GM18870 (cell line): ENCODE data around the gene RAB44.
"Not testable (repeated sequence)": the region's sequence is repeated elsewhere in the genome, so short reads cannot be mapped to it uniquely, and the experiment has no call there.

Source experiments
- ATAC-seq: cut with Tn5 transposase; IDR thresholded peaks from one replicate; pipeline ENCODE4 v1.9.1; 2021; ENCODE audit warnings: moderate library complexity; ENCODE audit not compliant: unreplicated experiment

Gene RAB44, protein sequence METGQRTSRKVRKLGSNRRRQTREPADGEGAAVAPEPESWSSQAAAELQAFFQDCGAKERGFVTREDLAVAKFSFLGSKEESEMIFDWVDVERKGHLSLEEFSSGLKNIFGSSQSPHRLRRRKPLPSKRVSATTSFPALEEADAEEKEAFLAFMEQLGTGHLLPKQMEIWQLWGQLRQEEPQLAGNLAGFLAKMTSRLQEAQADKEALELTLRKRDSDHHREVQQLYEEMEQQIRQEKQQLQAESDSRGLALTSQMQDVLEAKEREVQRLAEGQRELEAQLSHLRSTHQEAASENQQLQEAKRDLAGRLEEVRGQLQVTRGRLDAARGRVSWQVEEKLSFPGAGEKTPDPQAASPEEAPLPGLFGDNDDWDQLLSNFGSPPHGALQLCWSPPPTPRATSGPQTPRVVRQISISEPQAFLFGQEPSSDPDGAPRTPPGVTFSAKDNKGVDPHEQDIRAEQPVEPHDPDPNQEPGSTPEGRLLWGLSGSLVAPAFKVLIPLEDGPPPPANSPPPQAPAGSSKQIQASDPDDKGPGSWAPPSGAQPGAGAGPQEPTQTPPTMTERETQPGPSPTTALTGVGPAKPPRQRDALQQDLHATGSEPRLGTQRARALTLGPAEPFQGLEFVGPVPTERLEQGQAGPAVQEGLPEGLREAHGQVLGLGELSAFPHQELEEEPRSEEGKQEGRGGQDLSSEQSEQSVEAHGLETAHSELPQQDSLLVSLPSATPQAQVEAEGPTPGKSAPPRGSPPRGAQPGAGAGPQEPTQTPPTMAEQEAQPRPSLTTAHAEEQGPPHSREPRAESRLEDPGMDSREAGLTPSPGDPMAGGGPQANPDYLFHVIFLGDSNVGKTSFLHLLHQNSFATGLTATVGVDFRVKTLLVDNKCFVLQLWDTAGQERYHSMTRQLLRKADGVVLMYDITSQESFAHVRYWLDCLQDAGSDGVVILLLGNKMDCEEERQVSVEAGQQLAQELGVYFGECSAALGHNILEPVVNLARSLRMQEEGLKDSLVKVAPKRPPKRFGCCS

DNA sequence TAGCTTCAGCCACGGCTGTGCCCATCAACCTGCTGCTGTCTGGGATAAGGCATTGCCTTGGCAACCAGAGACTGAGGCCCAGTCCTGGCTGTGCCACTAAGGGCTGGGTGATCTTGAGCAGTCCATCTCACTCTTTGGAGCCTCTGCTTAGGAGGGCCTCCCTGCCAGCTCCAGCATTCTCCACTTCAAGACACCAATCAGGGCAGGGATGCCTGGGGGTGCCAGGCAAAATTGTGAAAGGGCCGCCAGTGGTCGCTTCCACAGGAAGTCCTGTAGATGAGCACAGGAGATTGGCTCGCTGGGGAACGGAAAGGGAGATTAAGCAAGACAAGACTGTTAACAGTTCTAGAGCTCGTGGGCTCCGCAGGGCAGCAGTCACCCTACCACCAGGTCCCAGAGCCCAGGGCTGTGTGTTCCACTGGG lies at the start of gene RAB44:
Gene RAB44 (plus strand): TSS at position 346 of the 423 bp plus-strand sequence. CDS start 6,410 bp downstream, outside the sequence.
- ATAC-seq = no peak

DNA sequence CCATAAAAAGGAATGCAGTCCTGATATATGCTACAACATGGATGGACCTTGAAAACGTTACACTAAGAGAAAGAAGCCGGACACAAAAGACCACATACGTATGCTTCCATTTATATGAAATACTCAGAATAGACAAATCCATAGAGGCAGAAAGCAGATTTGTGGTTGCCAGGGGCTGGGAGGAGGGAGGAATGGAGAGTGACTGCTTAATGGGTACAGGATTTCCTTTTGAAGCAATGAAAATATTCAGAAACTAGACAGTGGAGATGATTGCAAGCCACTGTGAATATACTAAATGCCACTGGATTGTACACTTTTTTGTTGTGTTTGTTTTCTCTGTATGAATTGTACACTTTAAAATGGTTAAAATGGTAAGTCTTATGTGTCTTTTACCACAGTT lies 48.5 kb upstream of the RAB44 start:
- no peak for ATAC-seq

GRCh38 chr6:36649701-36650484 lies 47.7 kb upstream of the RAB44 start:
- ATAC-seq = no peak

GRCh38 chr6:36650848-36651478 lies 46.7 kb upstream of the RAB44 start:
- ATAC-seq = no peak

- ATAC-seq = no peak
Observed at GRCh38 chr6:36651659-36652379, 45.8 kb upstream of the RAB44 start.

- ATAC-seq = not testable (repeated sequence)
Observed at GRCh38 chr6:36654469-36654868, 43.2 kb upstream of the RAB44 start.

DNA sequence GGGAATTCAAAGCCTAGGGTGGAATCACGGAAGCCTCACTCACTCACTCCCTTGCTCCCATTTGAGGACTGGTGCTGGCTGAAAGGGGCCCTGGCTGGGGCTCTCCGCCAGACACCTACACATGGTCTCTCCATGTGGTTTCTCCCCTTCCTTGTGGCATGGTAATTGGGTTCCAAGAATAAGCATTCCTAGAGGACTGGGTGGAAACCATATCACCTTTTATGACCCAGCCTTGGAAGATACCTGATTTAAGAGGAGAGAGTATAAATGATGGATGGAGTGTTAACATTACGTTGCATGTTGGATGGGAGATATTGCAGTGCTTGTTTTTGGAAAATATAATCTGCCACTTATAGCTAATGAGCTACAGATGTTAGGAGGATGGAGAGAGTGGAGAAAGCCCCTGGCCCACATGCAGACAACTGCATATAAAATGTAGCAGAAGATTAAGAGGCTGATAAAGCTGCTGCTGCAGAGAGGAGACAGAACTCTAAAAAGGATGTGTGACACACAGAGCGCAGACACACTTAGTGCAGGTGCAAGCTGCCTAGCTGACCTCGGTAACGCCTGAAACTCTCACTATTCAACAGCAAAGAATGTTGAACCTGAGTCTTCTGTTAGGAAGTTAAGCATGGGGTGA lies 42.4 kb upstream of the RAB44 start:
- ATAC-seq = no peak

DNA sequence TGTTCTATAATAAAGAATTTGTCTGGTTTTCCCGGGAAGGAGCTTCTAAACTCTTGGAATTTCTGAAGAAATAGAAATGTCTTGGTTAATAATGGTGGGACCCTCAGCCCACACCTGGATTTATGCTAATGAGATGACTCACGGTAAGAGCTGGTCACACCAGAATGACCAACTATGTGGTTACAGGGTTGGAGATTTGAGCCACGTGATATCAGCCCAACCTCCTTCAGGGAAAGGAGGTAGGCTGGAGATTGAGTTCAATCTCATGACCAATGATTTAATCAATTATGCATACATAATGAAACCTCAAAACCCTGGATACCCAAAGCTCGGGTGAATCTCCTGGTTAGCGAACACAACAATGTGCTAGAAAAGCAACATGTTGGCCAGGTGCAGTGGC lies 41.2 kb upstream of the RAB44 start:
- ATAC-seq = no peak

DNA sequence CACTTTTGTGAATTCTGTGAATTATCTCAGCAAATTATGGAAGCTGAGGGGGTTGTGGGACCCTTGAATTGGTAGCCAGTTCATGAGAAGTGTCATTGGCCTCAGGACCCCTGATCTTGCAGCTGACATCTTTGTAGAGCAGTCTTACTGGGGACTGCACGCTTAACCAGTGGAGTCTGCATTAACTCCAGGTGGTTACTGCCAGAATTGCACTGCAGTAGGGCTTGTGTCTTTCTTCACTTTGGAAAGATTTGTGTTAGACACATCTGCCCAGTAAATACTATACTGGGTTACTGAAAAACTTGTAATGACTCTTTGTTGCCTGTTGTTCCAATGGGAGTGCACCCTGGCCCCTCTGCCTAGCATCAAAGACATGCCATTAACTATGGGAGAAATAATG lies 40.4 kb upstream of the RAB44 start:
- ATAC-seq = no peak

DNA sequence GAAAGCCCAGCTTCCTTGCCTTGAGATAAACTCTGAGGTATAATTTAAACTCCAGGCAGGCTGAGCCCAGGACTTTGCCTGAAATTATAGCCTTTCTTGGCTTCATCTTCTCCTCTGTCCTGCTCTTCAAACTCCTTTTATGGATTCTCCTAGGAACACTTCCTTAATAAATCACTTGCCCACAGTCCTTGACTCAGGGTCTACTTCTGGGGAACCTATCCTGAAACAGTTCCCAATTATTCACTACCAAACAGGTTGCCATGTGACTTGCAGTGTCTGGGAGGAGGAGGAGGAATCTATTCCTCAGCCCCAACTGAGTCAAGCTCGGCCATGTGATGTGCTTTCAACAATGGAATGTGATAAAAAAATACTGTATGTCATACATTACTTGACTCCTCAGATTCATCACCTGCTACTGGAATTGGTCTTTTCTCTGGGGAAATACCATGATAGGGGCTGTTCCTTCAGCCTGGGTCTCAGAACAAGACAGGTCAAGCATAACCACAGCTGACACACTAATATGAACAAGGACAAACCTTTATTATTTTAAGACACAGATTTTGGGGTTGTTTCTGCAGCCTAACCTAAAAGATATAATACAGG lies 39.6 kb upstream of the RAB44 start:
- ATAC-seq = no peak

DNA sequence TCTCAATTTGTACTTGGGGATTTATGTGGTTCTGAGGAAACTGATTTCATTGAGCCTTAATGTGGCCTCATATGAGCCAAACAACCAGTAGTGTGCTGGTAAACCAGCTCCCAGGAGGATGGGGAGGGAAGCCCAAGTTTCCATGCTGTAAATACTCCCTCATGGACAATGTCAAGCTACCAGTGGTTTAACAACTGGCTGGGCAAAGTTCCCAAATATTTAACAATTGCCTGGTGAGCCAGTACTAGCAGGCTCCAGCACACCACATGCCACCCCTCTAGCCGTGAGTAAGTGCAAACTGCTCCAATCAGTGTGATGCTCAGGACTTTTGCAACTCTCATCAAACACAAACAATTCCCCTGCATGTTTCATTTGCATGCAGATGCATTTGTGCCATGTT lies 38.4 kb upstream of the RAB44 start:
- no peak for ATAC-seq

DNA sequence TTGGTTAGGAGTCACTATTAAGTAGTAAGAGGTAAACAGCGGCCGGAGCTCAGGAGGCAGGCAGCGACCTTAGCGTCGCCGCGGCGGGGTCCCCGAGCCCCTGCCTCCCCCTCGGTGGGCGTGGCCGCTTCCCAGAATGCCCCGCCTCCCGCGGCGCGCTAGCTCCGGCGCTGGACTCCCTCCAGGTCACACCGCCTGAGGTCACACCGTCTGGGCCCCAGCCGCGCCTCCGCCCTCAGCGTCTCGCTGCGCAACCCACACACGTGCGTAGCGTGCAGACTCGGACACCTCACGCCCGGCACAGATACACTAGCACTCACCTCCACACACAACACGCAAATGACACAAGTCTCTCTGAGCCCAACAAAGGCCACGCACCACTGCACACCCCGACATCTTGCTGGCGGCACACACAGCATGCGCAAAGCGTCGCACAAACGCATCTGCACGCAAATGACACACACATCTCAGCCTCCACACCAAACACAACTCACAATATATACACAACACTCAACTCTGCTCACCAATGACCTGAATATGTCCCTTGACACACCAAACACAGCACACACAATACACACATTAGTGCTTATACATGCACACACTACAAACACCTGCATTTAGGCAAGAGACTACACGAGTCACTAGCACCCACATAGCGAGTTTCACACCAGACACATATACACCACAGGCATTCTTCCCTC lies 36.7 kb upstream of the RAB44 start:
- ATAC-seq = no peak

GRCh38 chr6:36662380-36662779 lies 35.2 kb upstream of the RAB44 start:
- ATAC-seq = no peak

- no peak for ATAC-seq
Observed at GRCh38 chr6:36662827-36663256, 34.8 kb upstream of the RAB44 start.

- no peak for ATAC-seq
Observed at GRCh38 chr6:36663504-36664446, 33.9 kb upstream of the RAB44 start.

- ATAC-seq = no peak
Observed at GRCh38 chr6:36665180-36665579, 32.4 kb upstream of the RAB44 start.

GRCh38 chr6:36666287-36666686 lies 31.3 kb upstream of the RAB44 start:
- no peak for ATAC-seq
